Endothelial cell of umbilical vein (primary cell): ENCODE measurements around the gene NPLOC4. TPM values are rescaled to one million over a fixed set of nuclear protein-coding genes. Genes with fewer than 3 reads are reported as not detected.

Experiments used
- BruUV-seq: library from RNA; stranded (reverse); fragments of 400-500 nt; replicated peaks from 2 replicates; lab custom pipeline; 2021; lab: Mats Ljungman, UMichigan
- CTCF ChIA-PET: fragments of 300-600, 350-600 bp; sonication (Branson Sonifier 250); formaldehyde crosslinking; loops from one replicate; lab custom pipeline; 2021; ENCODE audit warnings: antibody characterized with exemption, inconsistent platforms; lab: Charles Lee
- POLR2A ChIA-PET: fragments of 300-600, 350-600 bp; sonication (Branson Sonifier 250); formaldehyde crosslinking; loops from one replicate; lab custom pipeline; 2021; ENCODE audit warnings: antibody characterized with exemption, inconsistent platforms; lab: Charles Lee
- DNase-seq: peaks from one replicate; pipeline ENCODE4 v3.0.0-alpha.2; 2011; ENCODE audit warnings: low read depth, low spot score
- FAIRE-seq: peaks from 2 replicates; lab custom pipeline; 2011; peaks lifted over from hg19 to GRCh38; lab: Jason Lieb, UNC
- H2AFZ ChIP-seq: 2 replicates; pipeline ENCODE4 v1.6.0; 2012; ENCODE audit warnings: low read depth, low read length, control low read depth, inconsistent platforms
- H3K27ac ChIP-seq: 2 replicates; pipeline ENCODE4 v1.5.1; 2011; ENCODE audit warnings: low read depth, mild to moderate bottlenecking, control low read depth, low read length, moderate library complexity; ENCODE audit not compliant: insufficient read depth
- H3K27me3 ChIP-seq, 2 experiments: 2 replicates each; pipeline versions ENCODE4 v1.6.0 to v1.6.1; 2011; ENCODE audit warnings: low read length in 2 of 2, mixed read lengths in 1 of 2; ENCODE audit not compliant: control insufficient read depth in 2 of 2, insufficient read depth in 2 of 2
- H3K36me3 ChIP-seq, 2 experiments: 2 replicates in 1 of 2; 3 replicates in 1 of 2; pipeline ENCODE4 v1.5.1; 2011; ENCODE audit warnings: low read length in 2 of 2, mild to moderate bottlenecking in 1 of 2, moderate library complexity in 1 of 2; ENCODE audit not compliant: control insufficient read depth in 2 of 2, insufficient read depth in 2 of 2; ENCODE audit errors: extremely low read depth in 1 of 2
- H3K4me1 ChIP-seq: 3 replicates; pipeline ENCODE4 v1.5.1; 2011; ENCODE audit warnings: mild to moderate bottlenecking, low read length; ENCODE audit not compliant: control insufficient read depth, insufficient read depth; ENCODE audit errors: extremely low read depth
- H3K4me2 ChIP-seq: 2 replicates; pipeline ENCODE4 v1.6.1; 2011; ENCODE audit warnings: low read length, control low read depth, mixed read lengths; ENCODE audit not compliant: insufficient read depth
- H3K4me3 ChIP-seq, 3 experiments: fragments of 200-600 bp in 1 of 3; sonication (generic), shearing (Covaris generic) in 1 of 3; replicated peaks in 1 of 3; 2 replicates each; pipeline ENCODE4 v1.5.1; 2011 to 2016; ENCODE audit warnings: control low read depth in 3 of 3, low read length in 3 of 3, mild to moderate bottlenecking in 2 of 3, inconsistent platforms in 1 of 3, low read depth in 1 of 3, moderate library complexity in 1 of 3; ENCODE audit not compliant: insufficient read depth in 1 of 3
- H3K79me2 ChIP-seq: 2 replicates; pipeline ENCODE4 v1.6.0; 2012; ENCODE audit warnings: low read length, inconsistent platforms; ENCODE audit not compliant: control insufficient read depth, insufficient read depth
- H3K9ac ChIP-seq: replicated peaks from 2 replicates; pipeline ENCODE3; 2011; ENCODE audit warnings: low read length, control low read depth; ENCODE audit not compliant: insufficient read depth; ENCODE audit errors: extremely low read depth
- H3K9me1 ChIP-seq: replicated peaks from 3 replicates; pipeline ENCODE4 v1.6.0; 2011; ENCODE audit warnings: mild to moderate bottlenecking, low read length; ENCODE audit not compliant: control insufficient read depth, insufficient read depth; ENCODE audit errors: extremely low read depth
- H3K9me3 ChIP-seq: replicated peaks from 2 replicates; pipeline ENCODE4 v1.5.1; 2012; ENCODE audit warnings: low read length, inconsistent platforms; ENCODE audit not compliant: control insufficient read depth, insufficient read depth
- H4K20me1 ChIP-seq: replicated peaks from 2 replicates; pipeline ENCODE3; 2011; ENCODE audit warnings: mild to moderate bottlenecking, low read length; ENCODE audit not compliant: control insufficient read depth, insufficient read depth; ENCODE audit errors: extremely low read depth
- EZH2 ChIP-seq: IDR thresholded peaks from 2 replicates; pipeline ENCODE4 v1.6.1; 2012; ENCODE audit warnings: borderline replicate concordance, low read depth, mild to moderate bottlenecking, moderate library complexity, low read length, inconsistent platforms; ENCODE audit not compliant: severe bottlenecking
- FOS ChIP-seq: IDR thresholded peaks from 2 replicates; pipeline ENCODE4 v1.6.1; 2011; ENCODE audit warnings: mild to moderate bottlenecking, low read length, moderate library complexity, borderline replicate concordance; ENCODE audit not compliant: insufficient read depth
- GATA2 ChIP-seq: IDR thresholded peaks from 2 replicates; pipeline ENCODE4 v1.7.0; 2011; ENCODE audit warnings: low read depth, mild to moderate bottlenecking, moderate library complexity, mixed read lengths, low read length; ENCODE audit not compliant: insufficient read length, insufficient read depth
- JUN ChIP-seq: IDR thresholded peaks from 2 replicates; pipeline ENCODE4 v1.6.1; 2011; ENCODE audit warnings: borderline replicate concordance, low read depth; ENCODE audit not compliant: insufficient read length, insufficient read depth
- MAX ChIP-seq: IDR thresholded peaks from 2 replicates; pipeline ENCODE4 v1.6.1; 2011; ENCODE audit not compliant: insufficient read depth, insufficient read length
- POLR2A ChIP-seq: IDR thresholded peaks from 2 replicates; pipeline ENCODE4 v1.6.1; 2012; ENCODE audit warnings: low read depth, mild to moderate bottlenecking, control low read depth, low read length
- POLR2AphosphoS5 ChIP-seq: IDR thresholded peaks from 2 replicates; pipeline ENCODE4 v1.6.1; 2012; ENCODE audit warnings: low read depth, mild to moderate bottlenecking, control low read depth, low read length, moderate library complexity; ENCODE audit not compliant: insufficient read depth
- dilution Hi-C: fragments of 300-500 bp; cut with MboI; formaldehyde crosslinking; loops from one replicate; pipeline ENCODE4 v1.15.0; 2019; ENCODE audit warnings: low sequenced_read_pairs; ENCODE audit not compliant: extremely low pct_ligation_motif_present
- intact Hi-C: fragments of 100-400 bp; cut with micrococcal nuclease; formaldehyde crosslinking; loops from one replicate; pipeline ENCODE4 v1.10.0; 2022
- polyA plus RNA-seq, 4 experiments: library from polyadenylated mRNA; depleted of rRNA in 3 of 4; stranded (reverse) in 3 of 4; unstranded in 1 of 4; fragments of >200 nt; gene quantifications; 2 replicates each; pipeline versions ENCODE4 v1.2.1 to v1.2.3, GENCODE V29; 2011 to 2012; ENCODE audit warnings: missing spikeins in 1 of 4
- total RNA-seq: library from RNA; stranded (reverse); gene quantifications from 2 replicates; pipeline ENCODE4 v1.2.3, GENCODE V29; 2021

NPLOC4 gene
- total and polyA plus RNA-seq, 2 donors (not counting 3 experiments of a cell fraction or from before 2014, with no cell fraction given) = 150 to 175 TPM

DNA sequence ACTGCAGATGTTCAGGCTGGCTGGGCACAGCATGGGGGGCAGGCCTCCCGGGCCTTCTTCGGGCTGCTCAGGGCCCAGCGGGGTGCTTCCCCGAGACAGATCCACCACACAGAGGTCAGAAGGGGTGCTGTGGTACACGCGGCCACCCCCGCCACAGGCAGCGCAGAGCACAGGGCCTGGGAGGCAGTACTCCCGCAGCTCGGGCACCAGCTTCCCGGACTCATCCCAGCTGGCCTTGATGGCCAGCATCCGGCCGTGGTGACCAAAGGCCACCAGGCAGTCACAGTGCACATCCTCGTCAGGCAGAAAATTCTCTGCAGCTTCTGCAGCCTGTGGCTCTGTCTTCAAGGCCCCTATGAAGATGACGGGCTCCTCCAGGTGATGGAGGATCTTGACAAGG lies 86.6 kb downstream of the NPLOC4 start:
- POLR2A ChIA-PET = no interaction called here
- no peaks in the 10 kb centered on the region for H3K9me1 ChIP-seq
- FAIRE-seq = no peak
- no peaks in the 10 kb centered on the region for H3K9me3 ChIP-seq
- H4K20me1 ChIP-seq = no peaks in the 10 kb centered on the region
- CTCF ChIA-PET = interaction anchor here (2.6 kb wide), 1 partner anchor 12 kb away, joined by 8 read pairs; no protein-coding TSS in a partner anchor
- TSS peak; percentile 6 for BruUV-seq
- peaks cover 4 to 41% of the 10 kb centered on the region in 2 experiments for H3K36me3 ChIP-seq
- TF ChIP-seq MAX = no peak
- TF ChIP-seq GATA2 = no peak
- no peak for TF ChIP-seq POLR2A
- TF ChIP-seq FOS = no peak
- no peak for TF ChIP-seq JUN
- DNase-seq = no peak
- H3K79me2 ChIP-seq = peaks cover 33% of the 10 kb centered on the region
- dilution Hi-C loops (no loop called here), intact Hi-C loops (no loop called here)
- H3K4me3 ChIP-seq = no peak overlapping the region
- H3K4me2 ChIP-seq = no peak overlapping the region
- H3K4me1 ChIP-seq = peaks cover 26% of the 10 kb centered on the region
- no peaks in the 10 kb centered on the region for H3K27me3 ChIP-seq
- no peak overlapping the region for H3K9ac ChIP-seq
- H2AFZ ChIP-seq = no peak overlapping the region
- H3K27ac ChIP-seq = no peak overlapping the region

- Histone ChIP-seq H3K4me2 (no peak overlapping the region), H3K9me3 (no peaks in the 10 kb centered on the region), H3K27me3 (no peaks in the 10 kb centered on the region), H3K9me1 (no peaks in the 10 kb centered on the region), H3K4me1 (peaks cover 26% of the 10 kb centered on the region), H3K4me3 (no peak overlapping the region), H3K79me2 (peaks cover 33% of the 10 kb centered on the region), H3K36me3 (peaks cover 7 to 45% of the 10 kb centered on the region in 2 experiments), H3K9ac (no peak overlapping the region), H2AFZ (no peak overlapping the region), H4K20me1 (no peaks in the 10 kb centered on the region), H3K27ac (no peak overlapping the region)
- DNase-seq = no peak
- peak; percentile 33 for FAIRE-seq
- POLR2A ChIA-PET = no interaction called here
- intact Hi-C loops = no loop called here
- dilution Hi-C loops = no loop called here
- BruUV-seq = no TSS peak
- TF ChIP-seq MAX (no peak), POLR2A (no peak), EZH2 (no peak), POLR2AphosphoS5 (no peak), GATA2 (no peak), JUN (no peak)
- CTCF ChIA-PET = interaction anchor here (1.2 kb wide), 1 partner anchor 51 kb away, joined by 4 read pairs; no protein-coding TSS in a partner anchor
These were observed 87.1 kb downstream of the NPLOC4 start for GRCh38 chr17:81549826-81550225.
